Type B pancreatic cell (in vitro differentiated cells): ENCODE results near the gene ZBTB20. TPM values are rescaled to one million over a fixed set of nuclear protein-coding genes. Genes with fewer than 3 reads are reported as not detected.

Experiments used
- DNase-seq: peaks from one replicate; pipeline ENCODE4 v3.0.0; 2021; ENCODE audit warnings: mixed read lengths; ENCODE audit not compliant: unreplicated experiment; ENCODE audit errors: extremely low spot score
- H3K27ac Mint-ChIP-seq: 2 replicates; pipeline ENCODE4 v1.8.0; 2021; ENCODE audit warnings: mild to moderate bottlenecking, mixed read lengths
- H3K27me3 Mint-ChIP-seq: 2 replicates; pipeline ENCODE4 v1.8.0; 2021; ENCODE audit warnings: mixed read lengths
- H3K36me3 Mint-ChIP-seq: 2 replicates; pipeline ENCODE4 v1.8.0; 2021; ENCODE audit warnings: mixed read lengths
- H3K4me1 Mint-ChIP-seq: one replicate; pipeline ENCODE4 v1.8.0; 2021; ENCODE audit warnings: mixed read lengths; ENCODE audit not compliant: unreplicated experiment
- H3K4me3 Mint-ChIP-seq: 2 replicates; pipeline ENCODE4 v1.8.0; 2021; ENCODE audit warnings: mild to moderate bottlenecking, mixed read lengths
- H3K9me3 Mint-ChIP-seq: 2 replicates; pipeline ENCODE4 v1.8.0; 2021; ENCODE audit warnings: mixed read lengths
- CTCF ChIP-seq: fragments of 200-600 bp; sonication (generic); conservative IDR thresholded peaks from 2 replicates; pipeline ENCODE4 v1.5.0; 2021; ENCODE audit warnings: antibody characterized with exemption, mild to moderate bottlenecking
- total RNA-seq: library from RNA; stranded (reverse); gene quantifications from 2 replicates; pipeline ENCODE4 v1.2.1, GENCODE V29; 2021; ENCODE audit warnings: low replicate concordance

ZBTB20 gene
- total RNA-seq, 1 donor from 2014 or later = 14.4 TPM

- Mint-ChIP-seq H3K27me3 (peaks cover 2% of the 10 kb centered on the region), H3K9me3 (no peaks in the 10 kb centered on the region), H3K27ac (no peak overlapping the region)
Measured at GRCh38 chr3:114452937-114453336, 694.2 kb downstream of the ZBTB20 start.

GRCh38 chr3:114452256-114452655 is 694.8 kb downstream of the ZBTB20 start:
- Mint-ChIP-seq H3K9me3 (no peaks in the 10 kb centered on the region), H3K36me3 (no peaks in the 10 kb centered on the region)

More at GRCh38 chr3:114452937-114453336, 694.2 kb downstream of the ZBTB20 start:
- no peak for TF ChIP-seq CTCF
- DNase-seq = no peak
- Mint-ChIP-seq H3K36me3 (no peaks in the 10 kb centered on the region), H3K4me3 (no peak overlapping the region), H3K4me1 (peaks cover 11% of the 10 kb centered on the region)

GRCh38 chr3:114451561-114452018 is 695.5 kb downstream of the ZBTB20 start:
- H3K27ac Mint-ChIP-seq = no peak overlapping the region
- H3K4me3 Mint-ChIP-seq = peak overlapping the region; percentile 42
- TF ChIP-seq CTCF = no peak

More at GRCh38 chr3:114452256-114452655, 694.8 kb downstream of the ZBTB20 start:
- DNase-seq = no peak
- Mint-ChIP-seq H3K27me3 (peaks cover 2% of the 10 kb centered on the region), H3K27ac (no peak overlapping the region), H3K4me3 (no peak overlapping the region), H3K4me1 (peaks cover 11% of the 10 kb centered on the region)
- no peak for TF ChIP-seq CTCF

GRCh38 chr3:114451051-114451451 is 696.0 kb downstream of the ZBTB20 start:
- H3K4me3 Mint-ChIP-seq = no peak overlapping the region
- no peak for TF ChIP-seq CTCF
- H3K36me3 Mint-ChIP-seq = no peaks in the 10 kb centered on the region
- no peaks in the 10 kb centered on the region for H3K9me3 Mint-ChIP-seq
- peaks cover 2% of the 10 kb centered on the region for H3K27me3 Mint-ChIP-seq
- H3K27ac Mint-ChIP-seq = no peak overlapping the region
- H3K4me1 Mint-ChIP-seq = peaks cover 11% of the 10 kb centered on the region
- DNase-seq = no peak

More at GRCh38 chr3:114451561-114452018, 695.5 kb downstream of the ZBTB20 start:
- Mint-ChIP-seq H3K36me3 (no peaks in the 10 kb centered on the region), H3K27me3 (peaks cover 2% of the 10 kb centered on the region), H3K4me1 (peaks cover 11% of the 10 kb centered on the region), H3K9me3 (no peaks in the 10 kb centered on the region)
- DNase-seq = no peak

GRCh38 chr3:114450008-114450596 is 697.0 kb downstream of the ZBTB20 start:
- H3K4me1 Mint-ChIP-seq = peaks cover 11% of the 10 kb centered on the region
- H3K27ac Mint-ChIP-seq = no peak overlapping the region
- peaks cover 2% of the 10 kb centered on the region for H3K27me3 Mint-ChIP-seq
- no peaks in the 10 kb centered on the region for H3K9me3 Mint-ChIP-seq
- no peak for TF ChIP-seq CTCF
- DNase-seq = no peak
- no peak overlapping the region for H3K4me3 Mint-ChIP-seq
- no peaks in the 10 kb centered on the region for H3K36me3 Mint-ChIP-seq
